ENCODE measurements around the gene HTR4.

HTR4 gene

DNA sequence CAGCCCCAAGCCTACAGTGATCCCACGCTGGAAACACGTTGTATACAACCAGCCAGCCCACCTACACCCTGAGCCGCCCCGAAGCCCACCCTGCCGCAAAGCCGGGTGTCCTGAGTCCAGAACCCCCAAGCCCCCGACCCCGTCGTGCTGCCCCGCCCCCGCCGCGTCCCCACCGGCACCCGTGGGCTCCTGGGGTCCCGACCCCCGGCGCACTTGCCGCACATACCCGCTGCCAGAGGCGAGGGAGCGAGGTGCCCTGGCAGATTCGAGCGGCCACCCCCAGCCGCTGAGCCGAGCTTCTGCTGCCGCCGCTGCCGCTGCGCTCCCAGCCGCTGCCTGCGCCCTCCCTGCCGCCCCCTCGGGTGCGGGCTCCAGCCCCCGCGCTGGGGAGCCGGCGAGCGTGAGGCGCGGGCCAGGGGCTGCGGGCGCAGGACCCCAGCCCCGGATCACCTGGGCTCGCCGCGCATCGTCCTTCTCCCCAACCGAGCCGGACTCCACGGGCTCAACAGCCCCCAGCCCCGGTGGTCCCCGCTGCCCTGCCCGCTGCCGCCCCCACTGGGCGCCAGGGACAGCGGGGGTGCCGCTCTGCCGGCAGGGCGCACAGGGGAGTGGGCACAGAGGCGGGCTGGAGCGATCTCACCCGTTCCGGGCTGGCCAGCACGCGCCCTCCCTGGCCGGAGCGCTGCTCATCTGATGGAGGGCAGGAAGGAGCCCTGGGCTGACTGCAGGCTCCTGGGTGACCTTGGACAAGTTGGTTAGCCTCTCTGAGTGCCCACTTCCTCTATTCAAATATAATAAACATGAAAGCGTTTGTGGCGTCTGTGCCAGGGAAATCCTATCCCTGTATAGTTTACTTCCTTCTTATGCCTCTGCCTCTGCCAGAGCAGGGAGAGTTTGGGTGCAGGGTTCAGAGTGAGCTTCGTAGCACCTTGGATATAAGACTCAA is at the start of gene HTR4:
HTR4 (minus strand) TSS at position 692 of the 946 bp plus-strand sequence. CDS start 17,513 bp downstream, outside the sequence.
- Mint-ChIP-seq H3K27me3 (ENCODE audit: low read depth, poor library complexity) (peaks cover 62% of the 10 kb centered on the region), H3K4me3 (peak within 1 kb of the TSS; percentile 81)
- DNase-seq, result peak; percentile 51

DNA sequence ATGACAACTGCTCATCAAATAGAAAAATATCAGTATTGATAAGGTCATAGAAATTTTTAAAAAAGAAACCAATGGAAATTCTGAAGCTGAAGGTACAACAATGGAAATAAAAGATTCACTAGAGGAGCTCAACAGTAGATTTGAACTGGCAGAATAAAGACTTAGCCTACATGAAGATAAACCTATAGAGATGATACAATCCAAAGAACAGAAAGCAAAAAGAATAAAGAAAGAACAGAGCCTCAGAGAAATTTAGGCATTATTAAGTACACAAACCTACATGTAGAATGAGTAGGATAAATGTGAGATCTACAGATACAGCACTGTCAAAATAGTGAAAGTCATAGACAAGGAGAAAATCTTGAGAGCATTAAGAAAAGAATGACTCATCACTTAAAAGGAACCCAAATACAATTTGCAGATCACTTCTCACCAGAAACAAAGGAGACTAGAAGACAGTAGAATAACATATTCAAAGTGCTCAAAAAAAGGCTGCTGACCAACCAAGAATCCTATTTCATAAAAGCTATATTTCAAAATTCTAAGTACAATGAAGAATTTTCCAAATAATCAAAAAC is 47.8 kb upstream of the HTR4 start:
- H3K36me3 Mint-ChIP-seq (ENCODE audit: low read depth), result no peaks in the 10 kb centered on the region
- H3K4me3 Mint-ChIP-seq, result no peak overlapping the region
- no peak overlapping the region for H3K27ac Mint-ChIP-seq
- H3K4me1 Mint-ChIP-seq, result no peaks in the 10 kb centered on the region
- H3K9me3 Mint-ChIP-seq, result peaks cover 14% of the 10 kb centered on the region
- peaks cover 4% of the 10 kb centered on the region for H3K27me3 Mint-ChIP-seq (ENCODE audit: low read depth, poor library complexity)
- TF ChIP-seq CTCF (IDR thresholded peaks at IDR 0.05), result no peak
- no peak for DNase-seq

More for the DNA sequence above, at the start of gene HTR4:
- Mint-ChIP-seq H3K36me3 (ENCODE audit: low read depth) (no peaks in the 10 kb centered on the region), H3K4me1 (peaks cover 6% of the 10 kb centered on the region), H3K9me3 (no peaks in the 10 kb centered on the region), H3K27ac (no peak within 1 kb of the TSS)
- TF ChIP-seq CTCF (IDR thresholded peaks at IDR 0.05), result no peak

DNA sequence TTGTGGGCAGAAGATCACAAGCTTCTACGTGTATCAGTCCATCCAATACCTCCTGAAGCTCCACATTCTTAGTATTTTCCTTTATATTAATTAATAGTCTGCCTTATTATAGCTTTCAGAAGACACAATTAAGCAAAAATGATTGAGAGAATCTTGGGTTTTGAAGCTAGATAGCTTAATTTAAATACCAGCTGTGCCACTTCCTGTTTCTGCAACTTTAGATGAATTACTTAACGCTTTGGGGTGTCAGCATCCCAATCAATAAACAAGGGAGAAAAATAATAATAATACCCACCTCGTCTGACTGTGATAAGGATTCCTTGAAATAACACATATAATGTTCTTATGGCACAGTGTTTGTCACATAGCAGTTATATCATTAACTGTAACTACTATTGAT is 44.7 kb upstream of the HTR4 start:
- Mint-ChIP-seq H3K4me3 (no peak overlapping the region), H3K36me3 (ENCODE audit: low read depth) (no peaks in the 10 kb centered on the region), H3K9me3 (peaks cover 14% of the 10 kb centered on the region), H3K27me3 (ENCODE audit: low read depth, poor library complexity) (no peaks in the 10 kb centered on the region), H3K4me1 (no peaks in the 10 kb centered on the region), H3K27ac (no peak overlapping the region)
- no peak for DNase-seq
- no peak for TF ChIP-seq CTCF (IDR thresholded peaks at IDR 0.05)

- DNase-seq, result no peak
- no peak for TF ChIP-seq CTCF (IDR thresholded peaks at IDR 0.05)
- no peaks in the 10 kb centered on the region for H3K27me3 Mint-ChIP-seq (ENCODE audit: low read depth, poor library complexity)
- peaks cover 8% of the 10 kb centered on the region for H3K9me3 Mint-ChIP-seq
- no peak overlapping the region for H3K27ac Mint-ChIP-seq
- H3K36me3 Mint-ChIP-seq (ENCODE audit: low read depth), result no peaks in the 10 kb centered on the region
- H3K4me3 Mint-ChIP-seq, result no peak overlapping the region
- no peaks in the 10 kb centered on the region for H3K4me1 Mint-ChIP-seq
Observed at GRCh38 chr5:148697809-148698196, 43.5 kb upstream of the HTR4 start.

DNA sequence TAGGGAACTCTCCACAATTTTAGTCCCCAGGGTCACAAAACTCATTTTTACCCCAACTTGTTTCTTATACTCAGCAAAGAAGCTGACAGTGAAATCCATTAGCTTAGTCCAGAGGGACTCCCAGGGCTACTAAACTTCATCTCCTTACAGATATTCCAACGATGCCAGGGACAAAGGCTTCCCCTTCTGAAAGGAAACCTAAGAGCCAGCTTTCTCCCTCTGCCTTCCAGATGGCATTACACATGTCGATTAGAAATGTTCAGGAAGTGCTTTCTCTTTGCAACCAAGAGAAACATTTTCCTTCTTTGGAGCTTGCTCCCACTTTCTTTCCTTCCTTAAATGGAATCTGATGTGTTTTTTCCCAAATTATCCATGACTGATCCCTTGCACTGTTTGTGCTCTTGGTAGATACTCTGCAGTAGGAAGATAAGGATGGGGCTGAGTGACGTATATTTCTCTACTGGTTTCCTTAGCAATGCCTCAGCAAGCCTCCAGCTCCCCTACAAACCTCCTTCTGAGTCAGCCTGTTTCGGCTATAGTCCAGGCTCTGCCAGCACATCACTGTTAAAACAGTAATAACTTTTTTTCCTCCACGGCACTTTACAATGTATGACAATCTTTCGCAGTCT is 43.0 kb upstream of the HTR4 start:
- no peak overlapping the region for H3K4me3 Mint-ChIP-seq
- H3K4me1 Mint-ChIP-seq, result no peaks in the 10 kb centered on the region
- H3K27ac Mint-ChIP-seq, result no peak overlapping the region
- no peak for DNase-seq
- peaks cover 7% of the 10 kb centered on the region for H3K9me3 Mint-ChIP-seq
- no peaks in the 10 kb centered on the region for H3K27me3 Mint-ChIP-seq (ENCODE audit: low read depth, poor library complexity)
- TF ChIP-seq CTCF (IDR thresholded peaks at IDR 0.05), result no peak
- no peaks in the 10 kb centered on the region for H3K36me3 Mint-ChIP-seq (ENCODE audit: low read depth)
